Measurements from ENCODE around the gene WHRN. TPM values are rescaled to one million over a fixed set of nuclear protein-coding genes. Genes with fewer than 3 reads are reported as not detected.
A peak's percentile ranks its signal among the peaks of the same experiment; 100 is the strongest.

Gene WHRN
- total and polyA plus RNA-seq, 9 of the 15 experiments (the other 6 are each of a cell fraction or from before 2014, with no cell fraction given), result 0.31 to 14.1 (median 3.0) TPM

GRCh38 chr9:114551750-114552685, 46.7 kb upstream of the WHRN start (continued):
- no peak for TF ChIP-seq PREB (CRISPR knock-in tag; IDR thresholded peaks at IDR 0.05)
- no peak for TF ChIP-seq HCFC1 (IDR thresholded peaks at IDR 0.05; ENCODE audit: low read depth, low read length)
- peak; percentile 75; the same call in 1 of the 2 replicates for TF ChIP-seq NFATC3 (IDR thresholded peaks at IDR 0.05)
- TF ChIP-seq CXXC5 (CRISPR knock-in tag; IDR thresholded peaks at IDR 0.05), result 0 out of 2 replicates have a peak, but pooled peaks have one; percentile 15
- TF ChIP-seq ZNF232 (CRISPR knock-in tag; IDR thresholded peaks at IDR 0.05), result no peak
- TF ChIP-seq SMAD4 (CRISPR knock-in tag; conservative IDR thresholded peaks at IDR 0.05), result peak; percentile 66; the same call in 1 of the 2 replicates
- TF ChIP-seq RBM25 (IDR thresholded peaks at IDR 0.05; ENCODE audit: low read depth, low read length, severe bottlenecking), result no peak
- no peak for TF ChIP-seq DIDO1 (tag; IDR thresholded peaks at IDR 0.05; ENCODE audit: low read depth)
- no peak for TF ChIP-seq KDM2B (CRISPR knock-in tag; IDR thresholded peaks at IDR 0.05)
- TF ChIP-seq MAFK (IDR thresholded peaks at IDR 0.05; ENCODE audit: low read length), result peak; percentile 67; the same call in 1 of the 2 replicates
- TF ChIP-seq ARNT (IDR thresholded peaks at IDR 0.05), result no peak
- TF ChIP-seq LCOR (CRISPR knock-in tag; IDR thresholded peaks at IDR 0.05), result no peak
- no peak; the same call in 1 of the 2 replicates for TF ChIP-seq EP400 (IDR thresholded peaks at IDR 0.05)
- no peak for TF ChIP-seq ELK3 (CRISPR knock-in tag; IDR thresholded peaks at IDR 0.05)
- TF ChIP-seq NEUROD1 (IDR thresholded peaks at IDR 0.05; ENCODE audit: borderline replicate concordance, low read depth, low read length, partially characterized antibody), result peak; percentile 15
- TF ChIP-seq AFF1 (IDR thresholded peaks at IDR 0.05; ENCODE audit: low read depth in 1 of 2, partially characterized antibody in 2 of 2), result peak in 1 of 2 experiments; percentile 58
- TF ChIP-seq MEIS2 (IDR thresholded peaks at IDR 0.05; ENCODE audit: partially characterized antibody), result peak; percentile 93
- TF ChIP-seq SIN3B (IDR thresholded peaks at IDR 0.05; ENCODE audit: low read depth), result no peak
- TF ChIP-seq ATF3 (IDR thresholded peaks at IDR 0.05), result peak; percentile 99
- TF ChIP-seq ATF3 (CRISPR knock-in tag; conservative IDR thresholded peaks at IDR 0.05), result peak; percentile 93
- no peak for TF ChIP-seq HOXB6 (CRISPR knock-in tag; IDR thresholded peaks at IDR 0.05; ENCODE audit: borderline replicate concordance)

Data from K562 (cell line).